ACC112 (cell line): ENCODE measurements around the gene RNF169.

ENCODE experiments used
- H2AFZ ChIP-seq: fragments of 200-600 bp; sonication (generic); one replicate; pipeline ENCODE4 v1.6.0; 2017; ENCODE audit warnings: antibody characterized with exemption, low read length; ENCODE audit not compliant: unreplicated experiment
- H3K27ac ChIP-seq: fragments of 200-600 bp; sonication (generic); 2 replicates; pipeline ENCODE4 v1.5.1; 2014; ENCODE audit warnings: low read depth, mild to moderate bottlenecking, antibody characterized with exemption, low read length, moderate library complexity
- H3K27me3 ChIP-seq: fragments of 200-600 bp; sonication (generic); 2 replicates; pipeline ENCODE4 v1.6.1; 2014; ENCODE audit warnings: mild to moderate bottlenecking, antibody characterized with exemption, low read length, moderate library complexity, mixed read lengths; ENCODE audit not compliant: insufficient read depth
- H3K36me3 ChIP-seq: fragments of 200-600 bp; sonication (generic); 2 replicates; pipeline ENCODE4 v1.6.1; 2016; ENCODE audit warnings: mild to moderate bottlenecking, antibody characterized with exemption, low read length, moderate library complexity, mixed read lengths; ENCODE audit not compliant: insufficient read depth
- H3K4me1 ChIP-seq: fragments of 200-600 bp; sonication (generic); one replicate; pipeline ENCODE4 v1.6.1; 2016; ENCODE audit warnings: low read length, mixed read lengths; ENCODE audit not compliant: insufficient read depth, unreplicated experiment, control insufficient read depth
- H3K4me3 ChIP-seq: fragments of 200-600 bp; sonication (generic); 2 replicates; pipeline ENCODE4 v1.5.1; 2014; ENCODE audit warnings: mild to moderate bottlenecking, low read depth, low read length
- H3K79me2 ChIP-seq: fragments of 200-600 bp; sonication (generic); one replicate; pipeline ENCODE4 v1.6.0; 2016; ENCODE audit warnings: low read length; ENCODE audit not compliant: control insufficient read depth, unreplicated experiment, insufficient read depth

The RNF169 gene

DNA sequence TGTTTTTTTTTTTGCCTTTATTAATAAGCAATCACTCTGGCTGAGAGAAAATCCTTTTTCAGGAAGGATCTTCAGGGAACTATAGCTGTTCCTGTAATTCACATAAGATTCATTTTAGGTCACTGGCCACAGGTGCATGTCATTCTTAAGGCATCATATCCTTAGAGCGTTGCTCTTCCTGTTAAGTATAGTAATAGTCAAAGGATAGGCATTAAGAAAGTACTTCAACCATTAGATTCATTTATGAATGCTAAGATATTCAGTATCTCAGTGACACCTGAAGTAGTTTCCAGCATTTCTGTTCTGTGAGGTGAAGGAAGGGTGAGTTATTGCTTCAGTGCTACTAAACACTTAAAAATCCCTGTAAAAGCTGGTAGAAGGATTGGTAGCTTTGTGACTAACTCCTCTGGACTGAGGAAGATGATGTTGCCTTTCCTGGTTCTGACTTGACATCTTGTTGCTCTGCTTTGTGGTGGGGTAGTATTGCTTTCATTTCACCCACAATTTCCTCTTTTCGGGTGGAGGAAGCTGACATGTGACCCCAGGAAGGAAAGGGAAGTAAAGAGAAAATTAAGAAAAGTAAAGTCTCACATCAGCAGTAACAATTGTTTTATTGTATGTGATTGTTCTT lies 34.7 kb downstream of the RNF169 start:
- Histone ChIP-seq H3K79me2 (peaks cover 74% of the 10 kb centered on the region), H3K27me3 (no peaks in the 10 kb centered on the region), H2AFZ (no peak overlapping the region), H3K36me3 (no peaks in the 10 kb centered on the region), H3K4me1 (peaks cover 16% of the 10 kb centered on the region), H3K4me3 (peak overlapping the region; percentile 15; the same call in 1 of the 2 replicates), H3K27ac (peak overlapping the region; percentile 22; the same call in 1 of the 2 replicates)

- Histone ChIP-seq H3K27ac (no peak overlapping the region; the same call in 1 of the 2 replicates), H3K4me1 (peaks cover 16% of the 10 kb centered on the region), H3K36me3 (no peaks in the 10 kb centered on the region), H3K27me3 (no peaks in the 10 kb centered on the region), H3K4me3 (no peak overlapping the region), H2AFZ (no peak overlapping the region), H3K79me2 (peaks cover 71% of the 10 kb centered on the region)
Observed at GRCh38 chr11:74784234-74784633, 35.6 kb downstream of the RNF169 start.

GRCh38 chr11:74784726-74785125 lies 36.1 kb downstream of the RNF169 start:
- Histone ChIP-seq H3K36me3 (peaks cover 3% of the 10 kb centered on the region), H2AFZ (no peak overlapping the region), H3K27ac (no peak overlapping the region), H3K4me1 (peaks cover 16% of the 10 kb centered on the region), H3K27me3 (no peaks in the 10 kb centered on the region), H3K4me3 (no peak overlapping the region), H3K79me2 (peaks cover 68% of the 10 kb centered on the region)

GRCh38 chr11:74786574-74786973 lies 37.9 kb downstream of the RNF169 start:
- Histone ChIP-seq H3K27ac (no peak overlapping the region), H3K36me3 (peaks cover 22% of the 10 kb centered on the region), H2AFZ (no peak overlapping the region), H3K4me3 (no peak overlapping the region), H3K79me2 (peaks cover 50% of the 10 kb centered on the region), H3K27me3 (no peaks in the 10 kb centered on the region), H3K4me1 (peaks cover 16% of the 10 kb centered on the region)

DNA sequence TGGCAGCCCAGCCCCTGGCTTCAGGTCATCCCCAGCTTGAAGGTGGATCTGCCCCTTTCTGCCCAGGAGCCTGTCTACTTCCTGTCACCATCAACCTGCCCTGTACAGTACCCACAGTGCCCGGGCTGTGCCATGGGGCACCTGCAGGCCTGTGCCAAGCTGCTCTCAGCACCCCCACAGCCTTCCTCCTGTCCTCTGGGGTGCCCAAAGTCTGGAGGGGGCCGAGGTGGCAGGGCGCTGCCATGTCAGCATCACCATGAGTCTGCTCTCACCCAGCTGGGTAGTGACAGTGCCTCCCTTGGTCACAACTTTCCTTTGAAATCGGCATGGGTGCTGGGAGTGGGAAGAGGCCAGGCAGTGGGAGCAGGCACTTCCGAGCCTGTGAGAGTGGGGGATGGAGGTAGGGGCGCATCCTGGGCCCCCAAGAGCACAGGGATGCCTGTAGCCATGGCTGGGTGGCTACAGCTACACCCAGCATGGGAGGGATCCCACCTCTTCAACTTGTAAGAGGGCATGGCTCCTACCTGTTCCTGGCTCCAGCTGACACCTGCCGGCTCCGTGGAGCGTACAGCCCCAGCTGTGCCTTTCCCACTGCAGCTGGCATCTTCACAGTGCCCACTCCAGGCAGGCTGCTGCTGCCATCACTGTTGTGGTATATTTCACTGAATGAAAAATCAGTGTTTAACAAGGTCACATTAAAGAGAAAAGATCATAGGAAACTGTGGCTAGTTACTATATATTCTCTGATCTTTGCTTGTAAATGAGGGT lies 42.9 kb downstream of the RNF169 start:
- Histone ChIP-seq H3K4me1 (no peaks in the 10 kb centered on the region), H3K36me3 (peaks cover 46% of the 10 kb centered on the region), H2AFZ (no peak overlapping the region), H3K79me2 (peaks cover 23% of the 10 kb centered on the region), H3K27me3 (no peaks in the 10 kb centered on the region), H3K27ac (no peak overlapping the region), H3K4me3 (no peak overlapping the region)

DNA sequence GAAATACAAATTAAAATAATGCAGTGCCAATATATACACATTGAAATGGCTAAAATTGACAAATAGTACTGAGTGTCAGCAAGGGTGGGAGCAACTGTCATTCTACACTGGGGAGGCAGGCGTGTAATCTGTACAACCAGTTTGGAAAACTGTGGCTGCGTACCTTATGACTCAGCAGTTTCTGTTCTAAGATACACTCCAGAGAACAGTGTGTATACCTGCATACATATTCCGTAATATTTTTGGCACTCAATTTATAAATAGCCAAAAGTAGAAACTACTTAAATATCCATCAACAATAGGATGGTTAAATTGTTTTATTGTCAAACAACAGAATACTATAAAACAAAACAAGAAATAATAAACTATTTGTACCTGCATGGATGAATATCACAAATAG lies 57.6 kb downstream of the RNF169 start:
- H3K4me3 ChIP-seq, result no peak overlapping the region
- H3K79me2 ChIP-seq, result peaks cover 16% of the 10 kb centered on the region
- H2AFZ ChIP-seq, result no peak overlapping the region
- no peaks in the 10 kb centered on the region for H3K27me3 ChIP-seq
- H3K4me1 ChIP-seq, result no peaks in the 10 kb centered on the region
- no peak overlapping the region for H3K27ac ChIP-seq
- no peaks in the 10 kb centered on the region for H3K36me3 ChIP-seq

- H3K27ac ChIP-seq, result no peak overlapping the region
- H3K36me3 ChIP-seq, result no peaks in the 10 kb centered on the region; the same call in 1 of the 2 replicates
- H3K4me1 ChIP-seq, result no peaks in the 10 kb centered on the region
- no peak overlapping the region for H2AFZ ChIP-seq
- no peaks in the 10 kb centered on the region for H3K27me3 ChIP-seq
- no peak overlapping the region for H3K4me3 ChIP-seq
- peaks cover 12% of the 10 kb centered on the region for H3K79me2 ChIP-seq
Observed at GRCh38 chr11:74809801-74810200, 61.2 kb downstream of the RNF169 start.

GRCh38 chr11:74815966-74816365 lies 67.3 kb downstream of the RNF169 start:
- H3K4me3 ChIP-seq, result no peak overlapping the region
- H3K79me2 ChIP-seq, result peaks cover 1% of the 10 kb centered on the region
- H3K27me3 ChIP-seq, result no peaks in the 10 kb centered on the region
- no peak overlapping the region for H3K27ac ChIP-seq
- H2AFZ ChIP-seq, result no peak overlapping the region
- peaks cover 23% of the 10 kb centered on the region for H3K4me1 ChIP-seq
- H3K36me3 ChIP-seq, result peaks cover 7% of the 10 kb centered on the region

DNA sequence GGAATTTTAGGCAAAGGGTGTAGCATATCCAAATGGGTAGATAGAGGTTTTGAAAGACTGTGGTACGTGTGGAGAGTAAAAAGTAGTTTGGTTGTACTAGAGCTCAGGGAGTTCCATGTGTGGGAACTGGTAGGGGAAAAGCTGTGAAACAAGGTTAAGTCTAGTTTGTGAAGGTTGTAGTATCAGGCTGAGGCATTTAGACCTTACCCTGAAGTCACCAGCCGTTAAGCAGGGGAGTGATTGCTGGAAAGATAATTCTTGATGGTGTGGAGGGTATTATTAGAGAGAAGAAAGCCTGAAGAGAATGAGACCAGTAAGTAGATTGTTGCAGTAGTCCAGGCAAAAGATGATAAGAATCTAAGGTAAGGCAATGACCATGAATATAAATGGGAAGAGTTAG lies 68.0 kb downstream of the RNF169 start:
- Histone ChIP-seq H3K4me3 (no peak overlapping the region), H2AFZ (no peak overlapping the region), H3K36me3 (peaks cover 7% of the 10 kb centered on the region), H3K79me2 (peaks cover under 1% of the 10 kb centered on the region), H3K27me3 (no peaks in the 10 kb centered on the region), H3K27ac (no peak overlapping the region), H3K4me1 (peaks cover 27% of the 10 kb centered on the region)

DNA sequence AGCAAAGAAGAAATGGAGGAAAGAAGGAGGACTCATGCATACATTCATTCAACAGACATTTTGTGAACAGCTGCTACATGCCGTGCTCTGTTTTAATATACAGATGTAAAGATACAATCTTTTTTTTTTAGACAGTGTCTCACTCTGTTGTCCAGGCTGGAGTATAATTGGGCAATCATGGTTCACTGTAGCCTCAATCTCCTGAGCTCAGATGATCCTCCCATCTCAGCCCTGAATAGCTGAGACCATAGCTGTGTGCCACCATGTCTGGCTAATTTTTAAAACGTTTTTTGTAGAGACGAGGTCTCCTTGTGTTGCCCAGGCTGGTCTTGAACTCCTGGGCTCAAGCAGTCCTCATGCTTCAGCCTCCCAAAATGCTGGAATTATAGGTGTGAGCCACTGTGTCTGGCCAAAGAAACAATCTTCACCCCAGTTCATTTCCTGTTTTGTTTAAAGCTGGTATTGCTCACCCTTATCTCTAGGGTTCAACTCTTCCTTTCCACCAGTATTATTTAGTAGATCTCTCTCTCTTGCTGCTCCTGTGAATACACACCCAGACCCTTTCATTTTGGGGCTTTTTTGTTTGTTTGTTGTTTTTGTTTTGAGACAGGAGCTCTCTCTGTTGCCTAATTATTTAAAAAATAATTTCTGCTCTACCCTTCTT lies 69.8 kb downstream of the RNF169 start:
- H3K27ac ChIP-seq, result peak overlapping the region; percentile 1; the same call in 1 of the 2 replicates
- peaks cover 4% of the 10 kb centered on the region for H3K79me2 ChIP-seq
- no peak overlapping the region for H3K4me3 ChIP-seq
- no peak overlapping the region for H2AFZ ChIP-seq
- peaks cover 35% of the 10 kb centered on the region for H3K4me1 ChIP-seq
- no peaks in the 10 kb centered on the region for H3K27me3 ChIP-seq
- peaks cover 12% of the 10 kb centered on the region for H3K36me3 ChIP-seq
